Measurements from ENCODE around the gene C19orf38.

C19orf38 gene

GRCh38 chr19:10911579-10912363, 63.6 kb downstream of the C19orf38 start:
- DNase-seq (ENCODE audit: low read depth in 3 of 3), result no peak

- DNase-seq (ENCODE audit: low read depth in 3 of 3), result no peak
These were observed 64.4 kb downstream of the C19orf38 start for GRCh38 chr19:10912619-10913018.

GRCh38 chr19:10913716-10914340, 65.6 kb downstream of the C19orf38 start:
- DNase-seq (ENCODE audit: low read depth in 3 of 3), result no peak

GRCh38 chr19:10915130-10916091, 67.2 kb downstream of the C19orf38 start:
- DNase-seq (ENCODE audit: low read depth in 3 of 3), result no peak

GRCh38 chr19:10916602-10917001, 68.4 kb downstream of the C19orf38 start:
- DNase-seq (ENCODE audit: low read depth in 3 of 3), result no peak

GRCh38 chr19:10918359-10918758, 70.1 kb downstream of the C19orf38 start:
- no peak for DNase-seq (ENCODE audit: low read depth in 3 of 3)
